ENCODE data around the gene SGTA.

SGTA gene

DNA sequence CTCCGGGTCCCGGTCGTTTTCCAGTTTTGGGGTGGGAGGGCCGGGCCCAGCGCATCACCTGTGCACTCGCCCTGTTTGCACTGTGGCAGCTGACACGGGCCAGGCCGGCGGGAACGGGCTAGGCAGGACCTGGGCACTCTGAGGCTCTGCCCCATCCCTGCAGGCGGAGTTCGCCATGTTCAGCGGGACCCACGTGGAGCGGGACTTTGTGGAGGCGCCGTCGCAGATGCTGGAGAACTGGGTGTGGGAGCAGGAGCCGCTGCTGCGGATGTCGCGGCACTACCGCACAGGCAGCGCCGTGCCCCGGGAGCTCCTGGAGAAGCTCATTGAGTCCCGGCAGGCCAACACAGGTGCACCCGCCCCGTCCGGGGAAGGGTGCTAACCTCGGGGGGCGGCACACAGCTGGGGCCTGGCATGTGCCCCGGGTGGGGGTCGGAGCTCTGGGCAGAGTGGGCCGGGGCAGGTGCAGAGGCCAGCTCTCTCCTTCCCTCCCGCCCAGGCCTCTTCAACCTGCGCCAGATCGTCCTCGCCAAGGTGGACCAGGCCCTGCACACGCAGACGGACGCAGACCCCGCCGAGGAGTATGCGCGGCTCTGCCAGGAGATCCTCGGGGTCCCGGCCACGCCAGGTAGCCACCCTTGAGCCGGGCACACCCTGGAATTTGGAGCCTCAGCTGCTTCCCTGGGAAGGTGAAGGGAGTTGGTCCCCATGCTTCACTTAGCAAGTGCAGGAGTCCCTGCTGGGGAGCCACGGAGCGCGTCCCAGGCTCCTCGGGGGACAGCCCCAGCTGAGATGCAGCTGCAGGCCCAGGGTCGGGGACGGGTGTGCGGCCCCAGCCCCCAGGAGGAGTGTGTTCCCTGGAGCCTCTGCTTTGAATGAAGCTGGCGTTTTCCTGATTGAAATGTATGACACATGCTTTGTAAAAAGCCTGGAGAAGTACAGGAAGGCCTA is 27.3 kb upstream of the SGTA start:
- H3K4me3 ChIP-seq (ENCODE audit: low read depth, low read length) = no peak overlapping the region
- no peaks in the 10 kb centered on the region for H3K4me1 ChIP-seq
- no peak overlapping the region for H3K27ac ChIP-seq
- TF ChIP-seq, protein P1, sequence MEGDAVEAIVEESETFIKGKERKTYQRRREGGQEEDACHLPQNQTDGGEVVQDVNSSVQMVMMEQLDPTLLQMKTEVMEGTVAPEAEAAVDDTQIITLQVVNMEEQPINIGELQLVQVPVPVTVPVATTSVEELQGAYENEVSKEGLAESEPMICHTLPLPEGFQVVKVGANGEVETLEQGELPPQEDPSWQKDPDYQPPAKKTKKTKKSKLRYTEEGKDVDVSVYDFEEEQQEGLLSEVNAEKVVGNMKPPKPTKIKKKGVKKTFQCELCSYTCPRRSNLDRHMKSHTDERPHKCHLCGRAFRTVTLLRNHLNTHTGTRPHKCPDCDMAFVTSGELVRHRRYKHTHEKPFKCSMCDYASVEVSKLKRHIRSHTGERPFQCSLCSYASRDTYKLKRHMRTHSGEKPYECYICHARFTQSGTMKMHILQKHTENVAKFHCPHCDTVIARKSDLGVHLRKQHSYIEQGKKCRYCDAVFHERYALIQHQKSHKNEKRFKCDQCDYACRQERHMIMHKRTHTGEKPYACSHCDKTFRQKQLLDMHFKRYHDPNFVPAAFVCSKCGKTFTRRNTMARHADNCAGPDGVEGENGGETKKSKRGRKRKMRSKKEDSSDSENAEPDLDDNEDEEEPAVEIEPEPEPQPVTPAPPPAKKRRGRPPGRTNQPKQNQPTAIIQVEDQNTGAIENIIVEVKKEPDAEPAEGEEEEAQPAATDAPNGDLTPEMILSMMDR (IDR thresholded peaks at IDR 0.05) = no peak
- H2AFZ ChIP-seq = no peak overlapping the region
- no peaks in the 10 kb centered on the region for H3K36me3 ChIP-seq (ENCODE audit: control insufficient read depth, insufficient read depth, low read length)
- H3K9ac ChIP-seq = no peak overlapping the region
- H3K27me3 ChIP-seq (ENCODE audit: control insufficient read depth, insufficient read depth, low read length) = no peaks in the 10 kb centered on the region
- H3K9me3 ChIP-seq (ENCODE audit: control insufficient read depth, low read length) = no peaks in the 10 kb centered on the region
- H3K79me2 ChIP-seq = no peaks in the 10 kb centered on the region
- H3K4me2 ChIP-seq (ENCODE audit: low read length) = no peak overlapping the region

DNA sequence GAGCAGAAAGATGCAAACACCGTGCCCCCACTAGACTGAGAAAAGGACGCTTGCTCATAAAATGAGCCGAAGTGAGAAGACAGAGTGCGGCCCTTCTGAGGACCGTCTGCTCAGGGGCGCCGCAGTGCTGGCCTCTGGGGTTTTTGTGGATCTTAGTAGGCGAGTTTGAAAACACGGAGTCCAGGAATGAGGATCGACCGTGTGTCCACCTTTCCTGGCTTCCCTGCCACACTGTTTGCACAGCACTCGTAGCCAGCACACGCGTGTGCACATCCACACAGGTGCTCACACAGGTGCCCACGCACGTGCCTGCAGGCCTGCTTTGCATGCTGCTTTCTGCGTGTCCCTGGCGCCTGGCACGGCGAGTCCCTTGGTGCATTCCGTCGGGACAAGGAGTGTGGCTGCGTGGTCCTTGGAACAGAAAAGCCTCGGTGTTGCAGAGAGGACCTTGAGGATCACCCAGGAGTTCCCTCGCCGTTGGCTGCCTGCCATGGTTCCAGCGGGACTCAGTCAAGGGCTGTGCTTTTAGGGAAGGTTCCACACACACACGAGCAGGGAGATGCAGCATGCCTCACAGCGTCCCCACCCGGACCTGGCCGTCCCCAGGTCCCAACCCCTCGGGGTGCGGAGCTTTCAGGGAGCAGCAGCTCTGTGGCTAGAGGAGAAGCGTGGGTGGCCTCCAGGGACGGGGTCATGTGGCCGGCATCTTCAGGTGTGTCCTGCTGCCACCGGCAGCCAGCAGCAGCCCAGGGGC is 26.5 kb upstream of the SGTA start:
- Histone ChIP-seq H3K27ac (no peak overlapping the region), H3K79me2 (no peaks in the 10 kb centered on the region), H3K9ac (no peak overlapping the region), H3K9me3 (ENCODE audit: control insufficient read depth, low read length) (no peaks in the 10 kb centered on the region), H3K4me3 (ENCODE audit: low read depth, low read length) (no peak overlapping the region), H3K36me3 (ENCODE audit: control insufficient read depth, insufficient read depth, low read length) (no peaks in the 10 kb centered on the region), H3K4me2 (ENCODE audit: low read length) (no peak overlapping the region), H3K27me3 (ENCODE audit: control insufficient read depth, insufficient read depth, low read length) (no peaks in the 10 kb centered on the region), H2AFZ (no peak overlapping the region), H3K4me1 (no peaks in the 10 kb centered on the region)
- TF ChIP-seq, protein P1 (IDR thresholded peaks at IDR 0.05) = no peak

DNA sequence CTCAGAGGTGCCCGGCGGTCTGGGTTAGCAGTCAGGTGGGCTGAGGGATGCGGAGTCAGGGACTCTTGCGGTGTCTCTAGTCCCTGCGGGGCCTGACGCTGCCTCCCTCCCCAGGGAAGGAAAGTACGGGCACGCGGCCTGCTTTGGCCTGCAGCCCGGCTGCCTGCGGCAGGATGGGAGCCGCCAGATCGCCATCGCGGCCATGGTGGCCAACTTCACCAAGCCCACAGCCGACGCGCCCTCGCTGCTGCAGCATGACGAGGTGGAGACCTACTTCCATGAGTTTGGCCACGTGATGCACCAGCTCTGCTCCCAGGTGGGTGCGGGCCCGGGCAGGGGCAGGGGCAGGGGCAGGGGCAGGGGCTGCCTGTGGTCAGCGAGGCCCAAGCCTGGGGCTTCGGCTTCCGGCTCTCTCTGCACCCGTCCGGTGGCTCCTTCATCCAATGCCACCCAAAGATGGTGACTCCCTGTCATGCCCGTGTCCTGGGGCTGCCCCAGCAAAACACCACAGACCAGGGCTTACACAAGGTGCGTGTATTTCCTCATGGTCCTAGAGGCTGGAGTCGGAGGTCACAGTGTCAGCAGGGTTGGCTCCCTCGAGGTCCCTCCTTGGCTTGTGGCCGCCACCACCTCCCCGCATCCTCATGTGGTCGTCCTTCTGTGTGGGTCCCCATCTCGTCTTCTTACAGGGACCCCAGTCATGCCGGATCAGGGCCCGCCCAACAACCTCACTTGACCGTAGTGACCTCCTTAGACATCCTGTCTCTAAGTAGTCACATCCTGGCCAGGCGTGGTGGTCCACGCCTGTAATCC is 25.3 kb upstream of the SGTA start:
- no peaks in the 10 kb centered on the region for H3K27me3 ChIP-seq (ENCODE audit: control insufficient read depth, insufficient read depth, low read length)
- TF ChIP-seq, protein P1 (IDR thresholded peaks at IDR 0.05) = no peak
- H3K27ac ChIP-seq = no peak overlapping the region
- H3K4me1 ChIP-seq = no peaks in the 10 kb centered on the region
- H3K9me3 ChIP-seq (ENCODE audit: control insufficient read depth, low read length) = no peaks in the 10 kb centered on the region
- H3K79me2 ChIP-seq = no peaks in the 10 kb centered on the region
- no peak overlapping the region for H3K4me2 ChIP-seq (ENCODE audit: low read length)
- H3K4me3 ChIP-seq (ENCODE audit: low read depth, low read length) = no peak overlapping the region
- H3K9ac ChIP-seq = no peak overlapping the region
- no peak overlapping the region for H2AFZ ChIP-seq
- H3K36me3 ChIP-seq (ENCODE audit: control insufficient read depth, insufficient read depth, low read length) = no peaks in the 10 kb centered on the region

DNA sequence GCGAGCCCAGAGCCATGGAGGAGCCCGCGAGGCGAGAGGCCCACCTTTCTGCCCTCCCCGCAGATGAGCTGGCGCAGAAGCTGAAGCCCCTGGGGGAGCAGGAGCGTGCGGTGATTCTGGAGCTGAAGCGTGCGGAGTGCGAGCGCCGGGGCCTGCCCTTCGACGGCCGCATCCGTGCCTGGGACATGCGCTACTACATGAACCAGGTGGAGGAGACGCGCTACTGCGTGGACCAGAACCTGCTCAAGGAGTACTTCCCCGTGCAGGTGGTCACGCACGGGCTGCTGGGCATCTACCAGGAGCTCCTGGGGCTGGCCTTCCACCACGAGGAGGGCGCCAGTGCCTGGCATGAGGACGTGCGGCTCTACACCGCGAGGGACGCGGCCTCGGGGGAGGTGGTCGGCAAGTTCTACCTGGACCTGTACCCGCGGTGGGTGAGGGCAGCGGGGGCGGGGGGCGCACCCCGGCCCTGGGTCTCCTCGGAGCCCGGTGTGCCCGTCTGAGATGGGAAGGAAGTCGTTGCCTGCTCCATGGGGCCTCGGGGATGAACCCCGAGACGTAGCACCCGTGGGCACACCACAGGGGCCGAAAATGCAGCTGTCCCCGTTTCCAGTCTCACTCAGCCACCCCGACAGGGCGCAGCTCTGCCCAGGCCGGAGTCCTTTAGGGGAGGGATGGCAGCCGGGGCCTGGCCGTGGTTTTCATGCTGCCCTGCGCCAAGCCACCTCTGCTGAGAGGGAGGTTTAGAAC is 24.5 kb upstream of the SGTA start:
- no peaks in the 10 kb centered on the region for H3K79me2 ChIP-seq
- no peaks in the 10 kb centered on the region for H3K4me1 ChIP-seq
- H3K4me2 ChIP-seq (ENCODE audit: low read length) = no peak overlapping the region
- no peak overlapping the region for H3K27ac ChIP-seq
- TF ChIP-seq, protein P1 (IDR thresholded peaks at IDR 0.05) = no peak
- no peak overlapping the region for H3K4me3 ChIP-seq (ENCODE audit: low read depth, low read length)
- no peaks in the 10 kb centered on the region for H3K27me3 ChIP-seq (ENCODE audit: control insufficient read depth, insufficient read depth, low read length)
- no peak overlapping the region for H3K9ac ChIP-seq
- H3K36me3 ChIP-seq (ENCODE audit: control insufficient read depth, insufficient read depth, low read length) = no peaks in the 10 kb centered on the region
- H2AFZ ChIP-seq = no peak overlapping the region
- no peaks in the 10 kb centered on the region for H3K9me3 ChIP-seq (ENCODE audit: control insufficient read depth, low read length)
